Immature natural killer cell (primary cell): Measurements from ENCODE around the gene C16orf46. TPM values are rescaled to one million over a fixed set of nuclear protein-coding genes. Genes with fewer than 3 reads are reported as not detected.

Experiments used
- DNase-seq, 3 donors: peaks; one replicate each; pipeline ENCODE4 v3.0.0; 2022; ENCODE audit warnings: mixed read lengths in 1 of 3
- H3K27ac Mint-ChIP-seq, 6 donors: one replicate each; pipeline ENCODE4 v1.8.0; 2020; ENCODE audit warnings: mixed read lengths in 6 of 6, mild to moderate bottlenecking in 5 of 6, inconsistent platforms in 4 of 6, moderate library complexity in 3 of 6
- H3K27me3 Mint-ChIP-seq, 3 donors: one replicate each; pipeline ENCODE4 v1.8.0; 2020 to 2021; ENCODE audit warnings: low read depth in 3 of 3, mild to moderate bottlenecking in 3 of 3, mixed read lengths in 3 of 3, moderate library complexity in 3 of 3, inconsistent platforms in 1 of 3
- H3K36me3 Mint-ChIP-seq, 3 donors: one replicate each; pipeline ENCODE4 v1.8.0; 2020; ENCODE audit warnings: mixed read lengths in 3 of 3, inconsistent platforms in 2 of 3, mild to moderate bottlenecking in 2 of 3
- H3K4me1 Mint-ChIP-seq, 2 donors: one replicate each; pipeline ENCODE4 v1.8.0; 2020; ENCODE audit warnings: inconsistent platforms in 2 of 2, mild to moderate bottlenecking in 2 of 2, mixed read lengths in 2 of 2, moderate library complexity in 1 of 2
- H3K4me3 Mint-ChIP-seq, 5 donors: one replicate each; pipeline ENCODE4 v1.8.0; 2020; ENCODE audit warnings: mild to moderate bottlenecking in 5 of 5, mixed read lengths in 5 of 5, inconsistent platforms in 3 of 5, moderate library complexity in 3 of 5
- H3K9me3 Mint-ChIP-seq, 6 donors: one replicate each; pipeline ENCODE4 v1.8.0; 2020; ENCODE audit warnings: mild to moderate bottlenecking in 6 of 6, mixed read lengths in 6 of 6, inconsistent platforms in 4 of 6, moderate library complexity in 3 of 6
- polyA plus RNA-seq, 3 donors: library from polyadenylated mRNA; unstranded; fragments of 300-500 nt; fragmentation: Illumina TruSeq; gene quantifications; one replicate each; pipeline ENCODE4 v1.2.3, GENCODE V29; 2021

The C16orf46 gene
- polyA plus RNA-seq, 3 donors from 2014 or later = 0.16 TPM; not detected in 2

- H3K9me3 Mint-ChIP-seq = no peaks in the 10 kb centered on the region
- no peak for DNase-seq
- peak overlapping the region; percentile 35 to 83 (median 60) for H3K27ac Mint-ChIP-seq
- H3K27me3 Mint-ChIP-seq = peaks cover 0 to 4% (median 0%) of the 10 kb centered on the region in 3 donors
- H3K36me3 Mint-ChIP-seq = no peaks in the 10 kb centered on the region
- H3K4me3 Mint-ChIP-seq = peak overlapping the region; percentile 65 to 88 (median 70)
- peaks cover 6 to 10% of the 10 kb centered on the region in 2 donors for H3K4me1 Mint-ChIP-seq
Measured at GRCh38 chr16:81096715-81097208, 19.7 kb upstream of the C16orf46 start.

GRCh38 chr16:81095953-81096714 is 19.1 kb upstream of the C16orf46 start, which contains the start of gene GCSH:
GCSH (minus strand) TSS chr16:81096395; CDS start chr16:81096278, 117 bp downstream.
- Mint-ChIP-seq H3K36me3 (no peaks in the 10 kb centered on the region), H3K9me3 (no peaks in the 10 kb centered on the region), H3K27me3 (peaks cover 0 to 4% (median 0%) of the 10 kb centered on the region in 3 donors), H3K4me1 (peaks cover 6 to 10% of the 10 kb centered on the region in 2 donors), H3K27ac (peak within 1 kb of the TSS; percentile 35 to 83 (median 60)), H3K4me3 (peak within 1 kb of the TSS; percentile 67 to 88 (median 73))
- peak; percentile 98 to 99 (median 99) for DNase-seq

GRCh38 chr16:81095653-81095952 is 18.6 kb upstream of the C16orf46 start:
- H3K27me3 Mint-ChIP-seq = peaks cover 0 to 4% (median 0%) of the 10 kb centered on the region in 3 donors
- no peaks in the 10 kb centered on the region for H3K36me3 Mint-ChIP-seq
- H3K4me3 Mint-ChIP-seq = peak overlapping the region; percentile 63 to 77 (median 67)
- DNase-seq = no peak
- H3K27ac Mint-ChIP-seq = no peak overlapping the region
- no peaks in the 10 kb centered on the region for H3K9me3 Mint-ChIP-seq
- peaks cover 6 to 10% of the 10 kb centered on the region in 2 donors for H3K4me1 Mint-ChIP-seq

- H3K4me1 Mint-ChIP-seq = peaks cover 6 to 10% of the 10 kb centered on the region in 2 donors
- H3K27me3 Mint-ChIP-seq = peaks cover 0 to 4% (median 0%) of the 10 kb centered on the region in 3 donors
- no peak for DNase-seq
- no peaks in the 10 kb centered on the region for H3K36me3 Mint-ChIP-seq
- peak overlapping the region; percentile 63 to 78 (median 76) for H3K4me3 Mint-ChIP-seq
- H3K9me3 Mint-ChIP-seq = no peaks in the 10 kb centered on the region
- H3K27ac Mint-ChIP-seq = no peak overlapping the region
Measured at GRCh38 chr16:81094771-81095251, 17.8 kb upstream of the C16orf46 start.

- H3K27me3 Mint-ChIP-seq = peaks cover 0 to 1% (median 0%) of the 10 kb centered on the region in 3 donors
- no peaks in the 10 kb centered on the region for H3K4me1 Mint-ChIP-seq
- H3K9me3 Mint-ChIP-seq = no peaks in the 10 kb centered on the region
- no peak overlapping the region for H3K27ac Mint-ChIP-seq
- H3K36me3 Mint-ChIP-seq = no peaks in the 10 kb centered on the region
- DNase-seq = no peak
- H3K4me3 Mint-ChIP-seq = no peak overlapping the region
Measured at GRCh38 chr16:81088836-81089235, 11.8 kb upstream of the C16orf46 start.

DNA sequence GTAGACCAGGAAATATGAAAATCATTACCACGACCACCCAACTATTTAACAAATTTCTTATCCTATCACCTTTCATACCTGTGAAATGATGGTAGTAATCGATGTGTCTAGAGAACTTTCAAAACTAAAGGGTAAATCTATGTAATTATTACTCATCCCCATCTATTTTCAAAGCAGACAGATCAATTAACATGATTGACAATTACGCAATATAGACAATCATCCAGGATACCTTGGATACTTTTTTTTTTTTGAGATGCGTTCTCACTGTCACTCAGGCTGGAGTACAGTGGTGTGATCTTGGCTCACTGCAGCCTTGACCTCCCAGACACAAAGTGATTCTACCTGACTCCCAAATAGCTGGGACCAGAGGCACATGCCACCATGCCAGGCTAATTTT is 4.0 kb upstream of the C16orf46 start:
- no peaks in the 10 kb centered on the region for H3K9me3 Mint-ChIP-seq
- H3K4me3 Mint-ChIP-seq = no peak overlapping the region
- DNase-seq = no peak
- H3K27ac Mint-ChIP-seq = no peak overlapping the region
- H3K4me1 Mint-ChIP-seq = peaks cover 7% of the 10 kb centered on the region in 2 donors
- no peaks in the 10 kb centered on the region for H3K36me3 Mint-ChIP-seq
- peaks cover 0 to 2% (median 0%) of the 10 kb centered on the region in 3 donors for H3K27me3 Mint-ChIP-seq

GRCh38 chr16:81080233-81080632 is 3.2 kb upstream of the C16orf46 start:
- Mint-ChIP-seq H3K36me3 (no peaks in the 10 kb centered on the region), H3K27ac (peak overlapping the region in 2 of 6 donors; percentile 31 to 36), H3K27me3 (peaks cover 0 to 2% (median 0%) of the 10 kb centered on the region in 3 donors), H3K4me1 (peaks cover 7% of the 10 kb centered on the region in 2 donors), H3K9me3 (no peaks in the 10 kb centered on the region), H3K4me3 (no peak overlapping the region)
- DNase-seq = no peak

GRCh38 chr16:81076566-81077075 is 417 bp downstream of the C16orf46 start:
- H3K36me3 Mint-ChIP-seq = peaks cover 0 to 3% (median 0%) of the 10 kb centered on the region in 3 donors
- no peak overlapping the region for H3K4me3 Mint-ChIP-seq
- H3K27ac Mint-ChIP-seq = no peak overlapping the region
- peak; percentile 93 to 96 (median 95) for DNase-seq
- H3K9me3 Mint-ChIP-seq = no peaks in the 10 kb centered on the region
- peaks cover 7% of the 10 kb centered on the region in 2 donors for H3K4me1 Mint-ChIP-seq
- H3K27me3 Mint-ChIP-seq = peaks cover 0 to 5% (median 0%) of the 10 kb centered on the region in 3 donors

- Mint-ChIP-seq H3K27me3 (peaks cover 0 to 15% (median 1%) of the 10 kb centered on the region in 3 donors), H3K4me3 (no peak overlapping the region), H3K27ac (no peak overlapping the region), H3K9me3 (no peaks in the 10 kb centered on the region), H3K36me3 (peaks cover 0 to 3% (median 0%) of the 10 kb centered on the region in 3 donors), H3K4me1 (peaks cover 7% of the 10 kb centered on the region in 2 donors)
- DNase-seq = no peak
Measured at GRCh38 chr16:81073560-81074330, 3.3 kb downstream of the C16orf46 start.

DNA sequence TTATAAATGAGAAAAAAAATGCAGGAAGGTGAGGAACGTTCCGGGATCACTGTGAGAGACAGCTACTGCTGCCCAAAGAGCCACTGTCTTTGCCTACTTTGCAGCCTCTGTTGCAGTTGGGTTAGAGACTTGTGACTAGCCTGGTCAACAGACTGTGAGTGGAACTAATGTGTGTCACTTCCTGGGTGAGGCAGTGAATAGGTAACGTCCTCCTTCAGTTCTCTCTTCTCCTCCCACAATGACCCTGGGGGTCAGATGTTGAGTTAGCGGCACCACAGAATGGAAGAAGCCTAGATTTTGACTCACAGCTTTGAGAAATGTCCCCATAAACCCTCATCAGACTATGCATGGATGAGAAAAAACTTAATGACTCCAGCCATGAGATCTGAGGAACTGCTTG is 5.2 kb downstream of the C16orf46 start:
- DNase-seq = no peak
- Mint-ChIP-seq H3K9me3 (no peaks in the 10 kb centered on the region), H3K36me3 (peaks cover 0 to 3% (median 0%) of the 10 kb centered on the region in 3 donors), H3K27me3 (peaks cover 0 to 15% (median 1%) of the 10 kb centered on the region in 3 donors), H3K4me3 (no peak overlapping the region), H3K4me1 (no peaks in the 10 kb centered on the region), H3K27ac (no peak overlapping the region)

GRCh38 chr16:81070979-81071378 is 6.1 kb downstream of the C16orf46 start:
- peaks cover 0 to 3% (median 0%) of the 10 kb centered on the region in 3 donors for H3K36me3 Mint-ChIP-seq
- peaks cover 0 to 15% (median 1%) of the 10 kb centered on the region in 3 donors for H3K27me3 Mint-ChIP-seq

DNA sequence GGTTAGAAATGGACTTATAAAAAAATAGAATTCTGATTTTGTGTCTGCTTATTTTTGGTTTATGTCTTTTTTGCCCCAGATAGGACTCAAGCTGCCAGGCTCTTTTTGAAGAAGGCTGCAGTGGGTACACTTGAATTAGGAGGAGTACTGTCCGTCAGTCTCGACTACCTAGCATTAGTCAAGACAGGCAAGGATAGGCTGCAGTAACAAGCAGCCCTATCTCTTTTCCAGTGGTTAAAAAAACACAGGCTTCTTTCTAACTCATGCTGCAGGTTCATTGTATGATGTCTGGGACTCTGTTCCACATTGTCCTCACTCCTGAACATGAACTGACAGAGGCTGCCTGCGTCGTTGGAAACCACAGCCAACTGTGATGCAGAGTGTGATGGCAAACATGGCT is 8.0 kb downstream of the C16orf46 start:
- no peak overlapping the region for H3K4me3 Mint-ChIP-seq
- H3K27me3 Mint-ChIP-seq = peaks cover 0 to 13% (median 1%) of the 10 kb centered on the region in 3 donors

More at GRCh38 chr16:81070979-81071378, 6.1 kb downstream of the C16orf46 start:
- no peak for DNase-seq
- Mint-ChIP-seq H3K4me1 (no peaks in the 10 kb centered on the region), H3K4me3 (no peak overlapping the region), H3K9me3 (no peaks in the 10 kb centered on the region), H3K27ac (no peak overlapping the region)

GRCh38 chr16:81067166-81067565 is 9.9 kb downstream of the C16orf46 start:
- no peak for DNase-seq
- Mint-ChIP-seq H3K4me1 (no peaks in the 10 kb centered on the region), H3K27ac (no peak overlapping the region)

More for the DNA sequence above, 8.0 kb downstream of the C16orf46 start:
- Mint-ChIP-seq H3K9me3 (no peaks in the 10 kb centered on the region), H3K36me3 (no peaks in the 10 kb centered on the region), H3K4me1 (no peaks in the 10 kb centered on the region), H3K27ac (no peak overlapping the region)
- DNase-seq = no peak

More at GRCh38 chr16:81067166-81067565, 9.9 kb downstream of the C16orf46 start:
- no peaks in the 10 kb centered on the region for H3K36me3 Mint-ChIP-seq
- no peak overlapping the region for H3K4me3 Mint-ChIP-seq
- H3K9me3 Mint-ChIP-seq = no peaks in the 10 kb centered on the region
- H3K27me3 Mint-ChIP-seq = peaks cover 0 to 13% (median 1%) of the 10 kb centered on the region in 3 donors
